Stimulated activated naive CD8-positive, alpha-beta T cell treated with anti-CD3 and anti-CD28 coated beads, Interleukin-15, Interleukin-2, amounts not matched to agents 100 ng/mL and 50 ng/mL, for 24 hours (primary cell): ENCODE data around the gene VASN.

Source experiments
- H3K27ac Mint-ChIP-seq: one replicate; pipeline ENCODE4 v1.8.0; 2021; ENCODE audit warnings: mild to moderate bottlenecking, mixed read lengths
- H3K27me3 Mint-ChIP-seq: one replicate; pipeline ENCODE4 v1.8.0; 2021; ENCODE audit warnings: mixed read lengths
- H3K36me3 Mint-ChIP-seq: one replicate; pipeline ENCODE4 v1.8.0; 2021; ENCODE audit warnings: low read depth, mixed read lengths
- H3K4me1 Mint-ChIP-seq: one replicate; pipeline ENCODE4 v1.8.0; 2021; ENCODE audit warnings: low read depth, mixed read lengths
- H3K4me3 Mint-ChIP-seq: one replicate; pipeline ENCODE4 v1.8.0; 2021; ENCODE audit warnings: mild to moderate bottlenecking, mixed read lengths
- H3K9me3 Mint-ChIP-seq: one replicate; pipeline ENCODE4 v1.8.0; 2021; ENCODE audit warnings: mixed read lengths

The VASN gene

GRCh38 chr16:4381072-4381934, 9.7 kb downstream of the VASN start:
- Mint-ChIP-seq H3K4me3 (no peak overlapping the region), H3K36me3 (peaks cover 4% of the 10 kb centered on the region), H3K27ac (no peak overlapping the region), H3K4me1 (no peaks in the 10 kb centered on the region), H3K27me3 (no peaks in the 10 kb centered on the region), H3K9me3 (no peaks in the 10 kb centered on the region)

GRCh38 chr16:4381935-4382794, 10.5 kb downstream of the VASN start:
- no peak overlapping the region for H3K4me3 Mint-ChIP-seq
- H3K9me3 Mint-ChIP-seq: no peaks in the 10 kb centered on the region
- peaks cover 4% of the 10 kb centered on the region for H3K36me3 Mint-ChIP-seq
- peaks cover 5% of the 10 kb centered on the region for H3K4me1 Mint-ChIP-seq
- no peak overlapping the region for H3K27ac Mint-ChIP-seq
- no peaks in the 10 kb centered on the region for H3K27me3 Mint-ChIP-seq

- Mint-ChIP-seq H3K27me3 (no peaks in the 10 kb centered on the region), H3K4me1 (peaks cover 5% of the 10 kb centered on the region), H3K36me3 (peaks cover 4% of the 10 kb centered on the region), H3K9me3 (no peaks in the 10 kb centered on the region), H3K4me3 (no peak overlapping the region), H3K27ac (no peak overlapping the region)
These were observed 11.2 kb downstream of the VASN start for GRCh38 chr16:4382795-4383357.

GRCh38 chr16:4383591-4384444, 12.2 kb downstream of the VASN start:
- peaks cover 4% of the 10 kb centered on the region for H3K36me3 Mint-ChIP-seq
- H3K4me3 Mint-ChIP-seq: no peak overlapping the region
- H3K27ac Mint-ChIP-seq: no peak overlapping the region
- H3K4me1 Mint-ChIP-seq: peaks cover 5% of the 10 kb centered on the region
- no peaks in the 10 kb centered on the region for H3K9me3 Mint-ChIP-seq
- no peaks in the 10 kb centered on the region for H3K27me3 Mint-ChIP-seq

GRCh38 chr16:4384509-4384942, 12.9 kb downstream of the VASN start:
- Mint-ChIP-seq H3K36me3 (peaks cover 4% of the 10 kb centered on the region), H3K9me3 (no peaks in the 10 kb centered on the region), H3K27ac (no peak overlapping the region), H3K4me1 (peaks cover 5% of the 10 kb centered on the region), H3K4me3 (no peak overlapping the region), H3K27me3 (no peaks in the 10 kb centered on the region)

GRCh38 chr16:4385066-4385788, 13.6 kb downstream of the VASN start:
- Mint-ChIP-seq H3K9me3 (no peaks in the 10 kb centered on the region), H3K27me3 (no peaks in the 10 kb centered on the region), H3K27ac (peak overlapping the region; percentile 26), H3K4me1 (peaks cover 5% of the 10 kb centered on the region), H3K36me3 (peaks cover 10% of the 10 kb centered on the region), H3K4me3 (no peak overlapping the region)

- H3K36me3 Mint-ChIP-seq: peaks cover 11% of the 10 kb centered on the region
- no peaks in the 10 kb centered on the region for H3K27me3 Mint-ChIP-seq
- peak overlapping the region; percentile 26 for H3K27ac Mint-ChIP-seq
- H3K4me1 Mint-ChIP-seq: peaks cover 5% of the 10 kb centered on the region
- no peak overlapping the region for H3K4me3 Mint-ChIP-seq
- H3K9me3 Mint-ChIP-seq: no peaks in the 10 kb centered on the region
These were observed 14.3 kb downstream of the VASN start for GRCh38 chr16:4385789-4386450.

- Mint-ChIP-seq H3K36me3 (peaks cover 11% of the 10 kb centered on the region), H3K27ac (no peak overlapping the region), H3K9me3 (no peaks in the 10 kb centered on the region), H3K4me3 (no peak overlapping the region), H3K27me3 (no peaks in the 10 kb centered on the region), H3K4me1 (peaks cover 5% of the 10 kb centered on the region)
These were observed 14.8 kb downstream of the VASN start for GRCh38 chr16:4386451-4386805.

GRCh38 chr16:4386951-4387565, 15.4 kb downstream of the VASN start:
- Mint-ChIP-seq H3K27me3 (no peaks in the 10 kb centered on the region), H3K9me3 (no peaks in the 10 kb centered on the region), H3K27ac (no peak overlapping the region), H3K36me3 (peaks cover 11% of the 10 kb centered on the region), H3K4me1 (peaks cover 5% of the 10 kb centered on the region), H3K4me3 (no peak overlapping the region)

- H3K9me3 Mint-ChIP-seq: no peaks in the 10 kb centered on the region
- peaks cover 5% of the 10 kb centered on the region for H3K4me1 Mint-ChIP-seq
- H3K27me3 Mint-ChIP-seq: no peaks in the 10 kb centered on the region
- H3K4me3 Mint-ChIP-seq: no peak overlapping the region
- H3K36me3 Mint-ChIP-seq: peaks cover 11% of the 10 kb centered on the region
- no peak overlapping the region for H3K27ac Mint-ChIP-seq
These were observed 16.1 kb downstream of the VASN start for GRCh38 chr16:4387781-4388180.

GRCh38 chr16:4388271-4389021, 16.8 kb downstream of the VASN start:
- no peaks in the 10 kb centered on the region for H3K9me3 Mint-ChIP-seq
- H3K4me3 Mint-ChIP-seq: no peak overlapping the region
- H3K4me1 Mint-ChIP-seq: peaks cover 5% of the 10 kb centered on the region
- H3K36me3 Mint-ChIP-seq: peaks cover 11% of the 10 kb centered on the region
- no peaks in the 10 kb centered on the region for H3K27me3 Mint-ChIP-seq
- no peak overlapping the region for H3K27ac Mint-ChIP-seq

GRCh38 chr16:4389051-4389955, 17.7 kb downstream of the VASN start:
- H3K36me3 Mint-ChIP-seq: peaks cover 11% of the 10 kb centered on the region
- no peaks in the 10 kb centered on the region for H3K27me3 Mint-ChIP-seq
- H3K4me3 Mint-ChIP-seq: no peak overlapping the region
- no peaks in the 10 kb centered on the region for H3K9me3 Mint-ChIP-seq
- no peak overlapping the region for H3K27ac Mint-ChIP-seq
- peaks cover 5% of the 10 kb centered on the region for H3K4me1 Mint-ChIP-seq
